ENCODE data around the gene EXOSC7. TPM values are rescaled to one million over a fixed set of nuclear protein-coding genes. Genes with fewer than 3 reads are reported as not detected.
A peak's percentile ranks its signal among the peaks of the same experiment; 100 is the strongest.

Gene EXOSC7
- total and polyA plus RNA-seq, 10 of the 15 experiments (the other 5 are each of a cell fraction or from before 2014, with no cell fraction given), result 58.0 to 193 (median 82.9) TPM

DNA sequence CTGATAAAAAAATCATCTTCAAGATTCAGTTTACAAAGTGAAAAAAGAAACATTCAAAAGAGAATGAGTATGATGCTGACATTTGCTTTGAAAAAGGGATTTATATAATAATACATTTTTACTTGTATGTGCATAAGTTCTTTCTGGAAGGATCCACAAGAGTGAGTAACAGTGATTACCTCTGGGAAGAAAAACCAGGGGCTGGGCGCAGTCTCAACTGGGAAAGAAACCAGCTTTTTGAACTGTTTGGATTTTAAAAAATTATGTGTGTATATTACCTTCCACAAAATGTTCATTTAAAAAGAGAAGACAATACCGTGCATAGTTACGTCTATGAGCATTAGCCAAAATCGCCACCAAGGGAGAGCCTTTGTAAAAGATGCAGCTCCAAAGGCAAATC is 51.4 kb downstream of the EXOSC7 start:
- ChIA-PET SMC1A (ENCODE audit: uncharacterized antibody, unreplicated experiment) (interaction anchor here (0.6 to 1.0 kb wide), 2 partner anchors 15 to 846 kb away, joined by 3 read pairs; no protein-coding TSS in a partner anchor), POLR2A (no interaction called here), RAD21 (ENCODE audit: unreplicated experiment) (interaction anchor here (0.8 kb wide), 1 partner anchor 8 kb away, joined by 4 read pairs; no protein-coding TSS in a partner anchor), CTCF (interaction anchor here (0.7 to 1.1 kb wide), 2 partner anchors 11 to 14 kb away, joined by 3 to 4 read pairs; no protein-coding TSS in a partner anchor)
- 87% methylated on average over 4 of the region's 4 CpGs for WGBS (ENCODE audit: insufficient coverage, insufficient replicate concordance, low lambda C conversion rate, missing lambda C conversion rate)
- Histone ChIP-seq H3K27me3 (replicated peaks in 1 of 2; ENCODE audit: control insufficient read depth in 2 of 2, insufficient read depth in 2 of 2, low read length in 1 of 2) (no peaks in the 10 kb centered on the region), H3K4me1 (ENCODE audit: control insufficient read depth, insufficient read depth, low read length) (no peaks in the 10 kb centered on the region), H3K36me3 (ENCODE audit: control insufficient read depth in 2 of 2, insufficient read depth in 2 of 2, low read length in 1 of 2) (no peaks in the 10 kb centered on the region; a peak in 1 of 4 replicates), H2AFZ (ENCODE audit: control insufficient read depth, low read depth, low read length) (no peak overlapping the region), H3K9me3 (replicated peaks; ENCODE audit: control insufficient read depth, insufficient read depth, low read length) (no peaks in the 10 kb centered on the region), H3K4me2 (ENCODE audit: control insufficient read depth, insufficient read depth) (no peak overlapping the region), H4K20me1 (ENCODE audit: control insufficient read depth, insufficient read depth) (no peaks in the 10 kb centered on the region), H3K4me3 (no peak overlapping the region), H3K9ac (ENCODE audit: control insufficient read depth, insufficient read depth, low read length) (no peak overlapping the region), H3K79me2 (ENCODE audit: control insufficient read depth, insufficient read depth, low read length) (no peaks in the 10 kb centered on the region), H3K27ac (ENCODE audit: control insufficient read depth, insufficient read depth) (no peak overlapping the region)
- no peak for TF ChIP-seq SREBF2 (IDR thresholded peaks at IDR 0.05; ENCODE audit: low read length)
- no peak for TF ChIP-seq STAT1 (conservative IDR thresholded peaks at IDR 0.05)
- TF ChIP-seq, protein P1, sequence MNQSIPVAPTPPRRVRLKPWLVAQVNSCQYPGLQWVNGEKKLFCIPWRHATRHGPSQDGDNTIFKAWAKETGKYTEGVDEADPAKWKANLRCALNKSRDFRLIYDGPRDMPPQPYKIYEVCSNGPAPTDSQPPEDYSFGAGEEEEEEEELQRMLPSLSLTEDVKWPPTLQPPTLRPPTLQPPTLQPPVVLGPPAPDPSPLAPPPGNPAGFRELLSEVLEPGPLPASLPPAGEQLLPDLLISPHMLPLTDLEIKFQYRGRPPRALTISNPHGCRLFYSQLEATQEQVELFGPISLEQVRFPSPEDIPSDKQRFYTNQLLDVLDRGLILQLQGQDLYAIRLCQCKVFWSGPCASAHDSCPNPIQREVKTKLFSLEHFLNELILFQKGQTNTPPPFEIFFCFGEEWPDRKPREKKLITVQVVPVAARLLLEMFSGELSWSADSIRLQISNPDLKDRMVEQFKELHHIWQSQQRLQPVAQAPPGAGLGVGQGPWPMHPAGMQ (IDR thresholded peaks at IDR 0.05; ENCODE audit: borderline replicate concordance), result no peak
- no peak for TF ChIP-seq YY1 (IDR thresholded peaks at IDR 0.05; ENCODE audit: low read depth, low read length)
- TF ChIP-seq BHLHE40 (IDR thresholded peaks at IDR 0.05; ENCODE audit: borderline replicate concordance in 1 of 2, low read depth in 2 of 2, low read length in 1 of 2), result no peak
- intact Hi-C loops (cut with micrococcal nuclease; ENCODE audit: unreplicated experiment), result no loop called here
- BruUV-seq (replicated peaks), result no TSS peak
- no peak for ATAC-seq
- DNase-seq (ENCODE audit: low read depth, low spot score), result no peak
- in situ Hi-C loops (cut with MboI), result no loop called here
- FAIRE-seq, result no peak

DNA sequence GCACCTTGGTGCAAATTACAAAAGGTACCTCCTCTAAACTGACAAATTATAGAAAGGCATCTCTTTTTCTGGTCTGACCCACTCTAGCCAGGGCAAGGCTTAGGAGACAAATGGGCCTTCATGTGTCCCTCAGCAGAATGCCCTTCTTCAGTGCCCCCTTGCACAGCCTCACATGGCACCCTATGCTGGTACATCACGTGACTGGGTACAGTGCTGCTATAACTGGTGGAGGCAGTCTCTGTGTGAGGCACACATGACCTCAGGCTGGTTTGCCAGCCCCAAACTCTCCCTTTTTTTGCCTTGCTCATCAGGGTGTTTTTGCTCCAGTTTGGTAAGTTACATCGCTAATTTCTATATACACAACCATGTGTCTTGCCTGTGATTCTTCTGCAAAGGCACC is 53.2 kb downstream of the EXOSC7 start:
- ChIA-PET POLR2A (no interaction called here), RAD21 (ENCODE audit: unreplicated experiment) (no interaction called here), CTCF (no interaction called here), SMC1A (ENCODE audit: uncharacterized antibody, unreplicated experiment) (interaction anchor here (1.3 kb wide), 1 partner anchor 12 kb away, joined by 4 read pairs; no protein-coding TSS in a partner anchor)
- BruUV-seq (replicated peaks), result no TSS peak
- Histone ChIP-seq H3K27me3 (replicated peaks in 1 of 2; ENCODE audit: control insufficient read depth in 2 of 2, insufficient read depth in 2 of 2, low read length in 1 of 2) (no peaks in the 10 kb centered on the region), H3K4me2 (ENCODE audit: control insufficient read depth, insufficient read depth) (no peak overlapping the region), H4K20me1 (ENCODE audit: control insufficient read depth, insufficient read depth) (no peaks in the 10 kb centered on the region), H2AFZ (ENCODE audit: control insufficient read depth, low read depth, low read length) (no peak overlapping the region), H3K27ac (ENCODE audit: control insufficient read depth, insufficient read depth) (no peak overlapping the region), H3K79me2 (ENCODE audit: control insufficient read depth, insufficient read depth, low read length) (no peaks in the 10 kb centered on the region), H3K9ac (ENCODE audit: control insufficient read depth, insufficient read depth, low read length) (no peak overlapping the region), H3K9me3 (replicated peaks; ENCODE audit: control insufficient read depth, insufficient read depth, low read length) (no peaks in the 10 kb centered on the region), H3K36me3 (ENCODE audit: control insufficient read depth in 2 of 2, insufficient read depth in 2 of 2, low read length in 1 of 2) (no peaks in the 10 kb centered on the region; a peak in 1 of 4 replicates), H3K4me3 (no peak overlapping the region), H3K4me1 (ENCODE audit: control insufficient read depth, insufficient read depth, low read length) (no peaks in the 10 kb centered on the region)
- intact Hi-C loops (cut with micrococcal nuclease; ENCODE audit: unreplicated experiment) (no loop called here), in situ Hi-C loops (cut with MboI) (no loop called here)
- no peak for TF ChIP-seq NR2C1 (IDR thresholded peaks at IDR 0.05)
- no peak for TF ChIP-seq BACH1 (IDR thresholded peaks at IDR 0.05; ENCODE audit: borderline replicate concordance)
- TF ChIP-seq, protein P2, sequence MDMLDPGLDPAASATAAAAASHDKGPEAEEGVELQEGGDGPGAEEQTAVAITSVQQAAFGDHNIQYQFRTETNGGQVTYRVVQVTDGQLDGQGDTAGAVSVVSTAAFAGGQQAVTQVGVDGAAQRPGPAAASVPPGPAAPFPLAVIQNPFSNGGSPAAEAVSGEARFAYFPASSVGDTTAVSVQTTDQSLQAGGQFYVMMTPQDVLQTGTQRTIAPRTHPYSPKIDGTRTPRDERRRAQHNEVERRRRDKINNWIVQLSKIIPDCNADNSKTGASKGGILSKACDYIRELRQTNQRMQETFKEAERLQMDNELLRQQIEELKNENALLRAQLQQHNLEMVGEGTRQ (IDR thresholded peaks at IDR 0.05; ENCODE audit: borderline replicate concordance, low read depth, low read length), result no peak
- TF ChIP-seq RAD51 (IDR thresholded peaks at IDR 0.05), result peak; percentile 57; the same call in 1 of the 2 replicates
- TF ChIP-seq, protein P3, sequence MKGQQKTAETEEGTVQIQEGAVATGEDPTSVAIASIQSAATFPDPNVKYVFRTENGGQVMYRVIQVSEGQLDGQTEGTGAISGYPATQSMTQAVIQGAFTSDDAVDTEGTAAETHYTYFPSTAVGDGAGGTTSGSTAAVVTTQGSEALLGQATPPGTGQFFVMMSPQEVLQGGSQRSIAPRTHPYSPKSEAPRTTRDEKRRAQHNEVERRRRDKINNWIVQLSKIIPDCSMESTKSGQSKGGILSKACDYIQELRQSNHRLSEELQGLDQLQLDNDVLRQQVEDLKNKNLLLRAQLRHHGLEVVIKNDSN (IDR thresholded peaks at IDR 0.05; ENCODE audit: borderline replicate concordance, extremely low read length, insufficient read depth, low read depth, low read length), result peak; percentile 40
- peak in 1 of 2 experiments; percentile 38; a peak in 1 of 4 replicates for TF ChIP-seq BHLHE40 (IDR thresholded peaks at IDR 0.05; ENCODE audit: borderline replicate concordance in 1 of 2, low read depth in 2 of 2, low read length in 1 of 2)
- DNase-seq (ENCODE audit: low read depth, low spot score) (no peak), FAIRE-seq (no peak), ATAC-seq (peak; percentile 25; the same call in 2 of the 3 replicates)
- 53% methylated on average over 2 of the region's 2 CpGs for WGBS (ENCODE audit: insufficient coverage, insufficient replicate concordance, low lambda C conversion rate, missing lambda C conversion rate)

Measured in GM12878 (cell line).